PC-9 (cell line): ENCODE results near the gene GPC5. TPM values are rescaled to one million over a fixed set of nuclear protein-coding genes. Genes with fewer than 3 reads are reported as not detected.

ENCODE experiments used
- BruUV-seq: library from RNA; stranded (reverse); fragments of 400-500 nt; replicated peaks from 2 replicates; lab custom pipeline; 2021; lab: Mats Ljungman, UMichigan
- CTCF ChIA-PET: fragments of 300-600 bp; sonication (Branson Sonifier 250); formaldehyde crosslinking; loops from one replicate; lab custom pipeline; 2022; ENCODE audit warnings: antibody characterized with exemption; lab: Charles Lee
- POLR2A ChIA-PET: fragments of 300-600 bp; sonication (Branson Sonifier 250); formaldehyde crosslinking; loops from one replicate; lab custom pipeline; 2022; ENCODE audit warnings: antibody characterized with exemption; ENCODE audit not compliant: unreplicated experiment; lab: Charles Lee
- DNase-seq, 2 experiments: peaks; one replicate each; pipeline versions ENCODE4 v3.0.0 to v3.0.0-alpha.2; 2015 to 2022; ENCODE audit warnings: mixed read lengths in 1 of 2
- H2AFZ ChIP-seq: fragments of 200-600 bp; sonication (generic); 2 replicates; pipeline ENCODE4 v1.8.1; 2017; ENCODE audit warnings: antibody characterized with exemption
- H3F3A ChIP-seq: fragments of 200-600 bp; sonication (generic); 2 replicates; pipeline ENCODE4 v1.8.1; 2017; ENCODE audit warnings: antibody characterized with exemption, mild to moderate bottlenecking, low read depth; ENCODE audit not compliant: insufficient read depth
- H3K27ac ChIP-seq: fragments of 200-600 bp; sonication (generic); 2 replicates; pipeline ENCODE4 v1.6.1; 2016; ENCODE audit warnings: mixed run types
- H3K27me3 ChIP-seq: fragments of 200-600 bp; sonication (generic); 2 replicates; pipeline ENCODE4 v1.6.1; 2016; ENCODE audit warnings: low read depth, mixed run types; ENCODE audit not compliant: insufficient read depth
- H3K36me3 ChIP-seq: fragments of 200-600 bp; sonication (generic); 2 replicates; pipeline ENCODE4 v1.6.1; 2016; ENCODE audit warnings: low read depth, mixed run types
- H3K4me1 ChIP-seq: fragments of 200-600 bp; sonication (generic); replicated peaks from 2 replicates; pipeline ENCODE4 v1.6.1; 2016; ENCODE audit warnings: mixed run types; ENCODE audit not compliant: insufficient read depth
- H3K4me2 ChIP-seq: fragments of 200-600 bp; sonication (generic); 2 replicates; pipeline ENCODE4 v1.6.1; 2017; ENCODE audit warnings: mixed run types
- H3K4me3 ChIP-seq: fragments of 200-600 bp; sonication (generic); 2 replicates; pipeline ENCODE4 v1.6.1; 2016; ENCODE audit warnings: mixed run types
- H3K79me2 ChIP-seq: fragments of 200-600 bp; sonication (generic); 2 replicates; pipeline ENCODE4 v1.6.1; 2017; ENCODE audit warnings: low read depth, mixed run types
- H3K9me2 ChIP-seq: fragments of 200-600 bp; sonication (generic); 2 replicates; pipeline ENCODE4 v1.8.1; 2017; ENCODE audit warnings: mild to moderate bottlenecking; ENCODE audit not compliant: insufficient read depth
- H3K9me3 ChIP-seq: fragments of 200-600 bp; sonication (generic); 2 replicates; pipeline ENCODE4 v1.8.1; 2016; ENCODE audit warnings: low read depth; ENCODE audit not compliant: insufficient read depth
- H4K20me1 ChIP-seq: fragments of 200-600 bp; sonication (generic); 2 replicates; pipeline ENCODE4 v1.8.1; 2017; ENCODE audit not compliant: insufficient read depth
- EZH2 ChIP-seq: fragments of 200-600 bp; sonication (generic); IDR thresholded peaks from 2 replicates; pipeline ENCODE4 v1.8.0; 2017; ENCODE audit warnings: antibody characterized with exemption, low read depth
- intact Hi-C: fragments of 100-400 bp; cut with micrococcal nuclease; formaldehyde crosslinking; loops from one replicate; pipeline ENCODE4 v1.10.0; 2022; ENCODE audit not compliant: unreplicated experiment
- total RNA-seq: library from RNA; stranded (reverse); gene quantifications from 2 replicates; pipeline ENCODE4 v1.2.3, GENCODE V29; 2021
- TF ChIP-seq, protein P1 (sequence below): fragments of 200-600 bp; sonication (generic); conservative IDR thresholded peaks from 2 replicates; pipeline ENCODE4 v1.6.1; 2017; ENCODE audit warnings: mixed run types, antibody characterized with exemption, mild to moderate bottlenecking, moderate library complexity

GPC5 gene
- total RNA-seq, 1 experiment from 2014 or later = not detected

DNA sequence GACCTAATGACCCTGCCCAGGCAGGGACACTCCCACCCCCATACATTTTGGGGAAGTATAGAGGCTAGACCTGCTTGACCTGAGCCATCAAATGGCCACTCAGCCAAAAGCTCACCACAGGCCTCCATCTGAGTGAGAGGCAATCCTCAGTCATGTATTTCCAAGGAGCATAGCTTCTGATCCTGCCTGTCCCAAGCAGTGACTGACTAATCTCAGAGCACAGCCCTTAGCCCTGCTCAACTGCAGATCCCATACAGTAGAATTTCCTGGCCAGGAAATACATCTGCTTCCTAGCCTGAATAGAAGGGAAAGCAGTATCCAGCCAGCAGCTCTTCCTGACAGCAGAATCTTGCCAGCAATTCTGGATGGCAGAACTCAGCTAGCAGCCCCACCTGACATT, 947.6 kb downstream of the GPC5 start:
- no peaks in the 10 kb centered on the region for H4K20me1 ChIP-seq
- no peaks in the 10 kb centered on the region for H3K9me3 ChIP-seq
- H3K36me3 ChIP-seq = no peaks in the 10 kb centered on the region
- intact Hi-C loops = no loop called here
- no peaks in the 10 kb centered on the region for H3K27me3 ChIP-seq
- H2AFZ ChIP-seq = no peak overlapping the region
- no peaks in the 10 kb centered on the region for H3K4me1 ChIP-seq
- TF ChIP-seq, protein P1, sequence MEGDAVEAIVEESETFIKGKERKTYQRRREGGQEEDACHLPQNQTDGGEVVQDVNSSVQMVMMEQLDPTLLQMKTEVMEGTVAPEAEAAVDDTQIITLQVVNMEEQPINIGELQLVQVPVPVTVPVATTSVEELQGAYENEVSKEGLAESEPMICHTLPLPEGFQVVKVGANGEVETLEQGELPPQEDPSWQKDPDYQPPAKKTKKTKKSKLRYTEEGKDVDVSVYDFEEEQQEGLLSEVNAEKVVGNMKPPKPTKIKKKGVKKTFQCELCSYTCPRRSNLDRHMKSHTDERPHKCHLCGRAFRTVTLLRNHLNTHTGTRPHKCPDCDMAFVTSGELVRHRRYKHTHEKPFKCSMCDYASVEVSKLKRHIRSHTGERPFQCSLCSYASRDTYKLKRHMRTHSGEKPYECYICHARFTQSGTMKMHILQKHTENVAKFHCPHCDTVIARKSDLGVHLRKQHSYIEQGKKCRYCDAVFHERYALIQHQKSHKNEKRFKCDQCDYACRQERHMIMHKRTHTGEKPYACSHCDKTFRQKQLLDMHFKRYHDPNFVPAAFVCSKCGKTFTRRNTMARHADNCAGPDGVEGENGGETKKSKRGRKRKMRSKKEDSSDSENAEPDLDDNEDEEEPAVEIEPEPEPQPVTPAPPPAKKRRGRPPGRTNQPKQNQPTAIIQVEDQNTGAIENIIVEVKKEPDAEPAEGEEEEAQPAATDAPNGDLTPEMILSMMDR = no peak
- POLR2A ChIA-PET = no interaction called here
- CTCF ChIA-PET = no interaction called here
- H3K9me2 ChIP-seq = no peaks in the 10 kb centered on the region
- H3K4me2 ChIP-seq = no peak overlapping the region
- no peaks in the 10 kb centered on the region for H3F3A ChIP-seq
- H3K79me2 ChIP-seq = no peaks in the 10 kb centered on the region
- H3K27ac ChIP-seq = no peak overlapping the region
- H3K4me3 ChIP-seq = no peak overlapping the region
- DNase-seq = no peak
- BruUV-seq = no TSS peak

DNA sequence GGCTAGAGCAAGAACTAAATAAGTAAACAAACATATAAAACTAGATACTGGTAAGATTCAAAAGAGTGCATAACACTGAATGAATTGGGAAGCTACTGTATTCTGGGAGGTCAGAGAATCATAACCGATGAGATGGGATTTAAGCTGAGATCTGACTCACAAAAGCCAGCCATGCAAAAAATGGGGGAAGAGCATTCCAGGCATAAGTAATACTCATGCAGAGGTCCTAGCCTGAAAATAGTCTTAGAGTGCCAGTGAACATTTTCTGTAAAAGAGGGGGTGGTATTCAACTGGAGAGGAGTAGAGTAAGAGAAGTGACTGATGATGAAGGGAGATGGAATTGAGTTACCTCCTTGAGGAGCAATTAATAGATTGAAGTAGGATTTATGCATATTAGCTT, 956.2 kb downstream of the GPC5 start:
- no peak overlapping the region for H3K4me3 ChIP-seq
- CTCF ChIA-PET = no interaction called here
- TF ChIP-seq EZH2 = no peak
- TF ChIP-seq, protein P1 = no peak
- no peaks in the 10 kb centered on the region for H3F3A ChIP-seq
- BruUV-seq = no TSS peak
- H3K27ac ChIP-seq = no peak overlapping the region
- no peak overlapping the region for H2AFZ ChIP-seq
- POLR2A ChIA-PET = no interaction called here
- intact Hi-C loops = no loop called here
- no peak overlapping the region for H3K4me2 ChIP-seq
- no peak for DNase-seq
- no peaks in the 10 kb centered on the region for H3K79me2 ChIP-seq
- no peaks in the 10 kb centered on the region for H3K27me3 ChIP-seq
- no peaks in the 10 kb centered on the region for H3K36me3 ChIP-seq
- H3K9me3 ChIP-seq = no peaks in the 10 kb centered on the region
- H3K9me2 ChIP-seq = no peaks in the 10 kb centered on the region
- no peaks in the 10 kb centered on the region for H3K4me1 ChIP-seq
- H4K20me1 ChIP-seq = no peaks in the 10 kb centered on the region

DNA sequence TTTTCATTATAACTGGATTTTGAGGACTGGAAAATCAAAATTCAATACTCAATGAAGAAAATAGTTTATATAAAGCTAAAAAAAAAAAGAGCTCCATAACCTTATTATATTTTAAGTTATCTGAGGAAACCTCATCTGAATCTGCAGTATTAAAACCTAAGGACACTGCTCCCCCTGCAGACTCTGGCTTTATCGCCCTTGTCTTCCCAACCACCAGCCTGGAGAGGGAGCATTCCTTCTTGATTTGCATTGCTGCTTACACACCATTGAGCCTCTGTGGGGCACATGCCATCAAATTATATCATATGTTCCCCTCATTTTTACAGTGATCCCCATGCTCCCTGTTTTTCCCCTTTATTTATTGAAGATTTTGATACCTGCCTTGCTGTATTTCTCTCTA, 956.8 kb downstream of the GPC5 start:
- Histone ChIP-seq H3K4me2 (no peak overlapping the region), H3K36me3 (no peaks in the 10 kb centered on the region), H3K9me3 (no peaks in the 10 kb centered on the region), H4K20me1 (no peaks in the 10 kb centered on the region), H3K9me2 (no peaks in the 10 kb centered on the region), H3K27me3 (no peaks in the 10 kb centered on the region), H3F3A (no peaks in the 10 kb centered on the region), H3K4me3 (no peak overlapping the region), H3K4me1 (no peaks in the 10 kb centered on the region), H3K79me2 (no peaks in the 10 kb centered on the region), H3K27ac (no peak overlapping the region), H2AFZ (no peak overlapping the region)
- no TSS peak for BruUV-seq
- TF ChIP-seq EZH2 = no peak
- TF ChIP-seq, protein P1 = no peak
- DNase-seq = no peak
- CTCF ChIA-PET = no interaction called here
- intact Hi-C loops = no loop called here
- POLR2A ChIA-PET = no interaction called here
